IPS-18a (cell line): ENCODE measurements around the gene PYGB.
A peak's percentile ranks its signal among the peaks of the same experiment; 100 is the strongest.

ENCODE experiments used
- H3K27ac ChIP-seq: one replicate; pipeline ENCODE4 v1.5.1; 2013; ENCODE audit warnings: low read length
- H3K27me3 ChIP-seq: one replicate; pipeline ENCODE4 v1.6.1; 2013; ENCODE audit warnings: mild to moderate bottlenecking, low read length; ENCODE audit not compliant: control insufficient read depth, insufficient read depth
- H3K36me3 ChIP-seq: one replicate; pipeline ENCODE4 v1.6.1; 2013; ENCODE audit warnings: low read depth, low read length; ENCODE audit not compliant: control insufficient read depth
- H3K4me1 ChIP-seq: one replicate; pipeline ENCODE4 v1.6.1; 2013; ENCODE audit warnings: low read depth, low read length; ENCODE audit not compliant: control insufficient read depth
- H3K4me3 ChIP-seq: one replicate; pipeline ENCODE4 v1.5.1; 2013; ENCODE audit warnings: low read length
- H3K9ac ChIP-seq: one replicate; pipeline ENCODE4 v1.6.1; 2013; ENCODE audit warnings: mild to moderate bottlenecking, low read length, moderate library complexity
- H3K9me3 ChIP-seq: one replicate; pipeline ENCODE4 v1.6.1; 2013; ENCODE audit warnings: low read depth, low read length; ENCODE audit not compliant: control insufficient read depth

The PYGB gene

DNA sequence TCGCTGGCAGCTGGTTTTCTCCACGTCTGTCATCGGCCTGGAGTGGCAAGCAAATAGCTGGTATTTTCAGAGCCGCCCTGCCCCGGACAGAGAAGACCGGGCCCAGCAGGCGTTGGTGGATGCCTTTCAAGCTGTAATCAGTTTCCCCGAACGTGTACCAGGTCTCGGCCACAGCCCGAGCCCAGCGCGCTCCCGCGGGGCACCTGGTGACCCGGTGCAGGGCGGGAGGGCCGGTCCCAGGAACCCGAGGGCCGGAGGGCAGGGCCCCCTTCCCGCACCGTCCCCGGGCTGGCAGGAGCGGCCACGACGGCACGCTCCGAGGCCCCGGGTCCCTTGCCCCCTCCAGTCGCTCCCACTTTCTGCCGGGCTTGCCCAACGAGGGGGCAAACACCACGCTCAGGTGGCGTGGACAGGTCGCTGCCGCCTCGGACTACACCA, 348 bp upstream of the PYGB start:
- H3K27ac ChIP-seq: no peak overlapping the region
- no peak overlapping the region for H3K9ac ChIP-seq
- H3K9me3 ChIP-seq: no peaks in the 10 kb centered on the region
- peak overlapping the region; percentile 67 for H3K4me3 ChIP-seq
- H3K36me3 ChIP-seq: no peaks in the 10 kb centered on the region
- H3K27me3 ChIP-seq: peaks cover 14% of the 10 kb centered on the region
- H3K4me1 ChIP-seq: peaks cover 14% of the 10 kb centered on the region

DNA sequence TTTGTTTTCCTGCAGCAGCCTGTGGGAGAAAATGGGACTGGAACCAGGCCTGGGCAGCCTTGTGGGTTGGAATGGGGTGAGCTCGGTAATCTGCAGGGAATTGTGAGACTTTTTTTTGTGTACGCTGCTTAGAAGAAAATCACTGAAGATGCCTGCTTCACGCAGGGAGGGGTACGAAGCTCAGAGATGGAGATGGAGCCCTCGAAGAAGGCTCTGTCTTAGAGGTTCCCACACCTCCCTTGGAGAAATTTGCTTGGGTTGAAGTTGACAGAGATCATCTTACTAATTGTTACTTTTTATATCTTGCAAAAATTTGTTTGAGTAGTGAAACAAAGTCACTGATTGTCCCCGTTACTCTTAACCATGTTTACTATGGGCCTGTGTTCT, 894 bp downstream of the PYGB start:
- H3K27ac ChIP-seq: no peak overlapping the region
- peak overlapping the region; percentile 87 for H3K4me3 ChIP-seq
- no peaks in the 10 kb centered on the region for H3K9me3 ChIP-seq
- H3K36me3 ChIP-seq: no peaks in the 10 kb centered on the region
- peaks cover 14% of the 10 kb centered on the region for H3K27me3 ChIP-seq
- H3K4me1 ChIP-seq: peaks cover 14% of the 10 kb centered on the region
- H3K9ac ChIP-seq: peak overlapping the region; percentile 77

DNA sequence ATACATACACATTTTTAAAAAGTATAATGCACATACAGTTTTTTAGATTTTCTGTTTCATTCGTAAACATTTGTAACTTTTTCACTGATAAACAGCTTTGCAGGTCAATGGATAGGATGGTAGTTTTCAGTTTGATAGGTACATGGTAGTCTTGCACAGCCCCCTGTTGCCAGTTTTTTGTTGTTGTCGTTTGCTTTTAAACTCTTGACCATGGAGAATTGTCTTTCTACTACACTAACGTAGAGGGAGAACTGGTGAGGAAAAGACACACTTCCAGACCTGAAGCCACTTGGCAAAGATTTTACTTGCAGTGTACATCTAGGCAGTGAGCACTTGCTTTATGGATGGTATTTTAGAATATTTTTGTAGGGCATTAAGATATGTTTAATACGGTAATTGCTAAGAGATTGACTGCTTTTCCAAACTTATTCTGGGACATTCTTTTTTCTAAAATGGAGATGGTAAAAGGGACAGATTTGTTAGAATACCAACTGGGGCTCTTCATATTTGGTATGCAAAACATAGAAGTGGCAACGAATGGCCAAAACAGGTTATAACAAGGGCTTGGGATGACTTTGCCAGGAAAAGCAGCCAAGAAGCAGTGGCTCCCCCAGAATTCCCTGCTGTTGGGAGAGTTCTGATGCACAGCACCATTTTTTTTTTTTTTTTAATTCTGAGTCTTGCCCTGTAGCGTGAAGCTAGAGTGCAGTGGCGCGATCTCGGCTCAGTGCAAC, 1.5 kb downstream of the PYGB start:
- no peak overlapping the region for H3K27ac ChIP-seq
- peak overlapping the region; percentile 77 for H3K9ac ChIP-seq
- peaks cover 14% of the 10 kb centered on the region for H3K27me3 ChIP-seq
- peaks cover 14% of the 10 kb centered on the region for H3K4me1 ChIP-seq
- H3K36me3 ChIP-seq: no peaks in the 10 kb centered on the region
- no peaks in the 10 kb centered on the region for H3K9me3 ChIP-seq
- H3K4me3 ChIP-seq: peak overlapping the region; percentile 87

DNA sequence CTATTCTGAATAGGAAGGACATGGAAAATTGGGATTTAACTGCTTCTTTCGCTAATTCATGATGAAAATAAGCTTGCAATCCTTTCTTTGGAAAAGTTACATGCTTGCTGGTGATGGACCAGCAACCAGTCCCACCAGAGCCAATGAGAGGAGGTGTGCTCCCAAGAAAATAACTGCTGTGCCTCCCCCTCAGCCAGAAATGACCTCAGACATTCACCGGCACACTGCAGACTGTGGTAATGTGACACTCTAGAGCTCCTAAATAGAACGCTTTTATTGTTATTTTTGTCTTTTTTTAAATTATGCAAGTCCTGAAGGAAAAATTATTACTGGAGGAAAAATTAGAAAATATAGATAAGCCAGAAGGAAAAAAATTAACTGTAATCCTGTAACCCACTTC, 2.6 kb downstream of the PYGB start:
- Histone ChIP-seq H3K27ac (no peak overlapping the region), H3K27me3 (peaks cover 14% of the 10 kb centered on the region), H3K9ac (no peak overlapping the region), H3K36me3 (no peaks in the 10 kb centered on the region), H3K9me3 (no peaks in the 10 kb centered on the region), H3K4me1 (peaks cover 14% of the 10 kb centered on the region), H3K4me3 (no peak overlapping the region)

DNA sequence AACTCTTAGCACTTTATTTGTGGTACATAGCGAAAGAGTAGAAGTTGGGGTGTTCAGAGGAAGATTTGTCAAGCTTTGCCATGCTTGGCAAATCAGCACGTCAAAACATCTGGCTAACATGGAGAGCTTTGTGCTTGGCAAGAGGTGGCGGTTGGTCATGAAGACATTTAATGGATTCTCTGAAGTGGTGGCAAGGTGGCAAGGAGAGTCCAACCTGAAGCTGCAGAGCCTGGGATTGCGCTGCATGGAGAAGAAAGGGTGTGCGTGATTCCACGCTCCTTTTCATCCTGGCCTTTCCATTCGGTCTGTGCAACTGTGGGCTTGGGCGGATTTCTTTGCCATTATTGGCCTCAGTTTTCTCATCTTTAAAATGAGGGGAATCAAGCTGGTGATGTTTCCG, 3.1 kb downstream of the PYGB start:
- Histone ChIP-seq H3K9me3 (no peaks in the 10 kb centered on the region), H3K27me3 (peaks cover 12% of the 10 kb centered on the region), H3K4me1 (peaks cover 14% of the 10 kb centered on the region), H3K36me3 (no peaks in the 10 kb centered on the region), H3K4me3 (no peak overlapping the region), H3K9ac (no peak overlapping the region), H3K27ac (no peak overlapping the region)

DNA sequence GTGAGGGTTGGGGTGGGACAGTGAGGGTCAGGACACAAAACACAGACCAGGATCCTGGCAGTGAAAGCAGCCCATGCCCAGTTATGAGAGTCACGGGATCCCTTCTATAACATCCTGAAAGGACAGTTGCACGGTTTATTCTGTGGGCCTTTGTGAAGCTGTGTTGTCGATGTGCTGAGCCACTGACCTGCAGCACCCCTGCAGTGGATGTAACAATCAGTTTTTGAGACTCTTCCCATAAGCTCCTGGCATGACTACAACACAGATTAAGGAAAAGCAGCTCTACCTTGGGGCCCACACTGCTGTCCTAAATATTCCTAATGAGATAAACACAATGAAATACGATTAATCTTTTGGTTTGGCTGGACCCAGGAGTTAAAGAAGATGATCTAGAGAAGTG, 3.7 kb downstream of the PYGB start:
- H3K36me3 ChIP-seq: no peaks in the 10 kb centered on the region
- peaks cover 14% of the 10 kb centered on the region for H3K4me1 ChIP-seq
- no peak overlapping the region for H3K4me3 ChIP-seq
- no peaks in the 10 kb centered on the region for H3K9me3 ChIP-seq
- H3K9ac ChIP-seq: no peak overlapping the region
- peaks cover 7% of the 10 kb centered on the region for H3K27me3 ChIP-seq
- H3K27ac ChIP-seq: no peak overlapping the region

DNA sequence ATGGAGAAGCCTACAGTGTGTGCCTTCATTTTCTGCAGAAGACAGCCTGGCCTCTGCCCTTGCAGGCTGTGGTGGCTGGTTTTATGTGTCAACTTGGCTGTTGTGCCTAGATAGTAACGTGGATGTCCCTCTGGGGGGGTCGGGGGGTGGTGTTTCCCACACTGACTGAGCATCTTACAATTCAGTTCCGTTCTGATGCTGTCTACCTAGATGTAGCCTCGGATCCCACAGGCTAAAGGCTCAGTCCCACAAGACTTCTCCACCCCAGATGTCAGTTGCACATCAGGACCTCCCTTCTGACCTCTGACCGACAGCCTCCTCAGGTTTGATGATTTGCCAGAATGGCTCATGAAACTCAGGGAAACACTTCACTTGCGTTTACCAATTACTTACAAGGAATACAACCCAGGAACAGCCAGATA, 4.4 kb downstream of the PYGB start:
- Histone ChIP-seq H3K9me3 (no peaks in the 10 kb centered on the region), H3K4me3 (no peak overlapping the region), H3K27ac (no peak overlapping the region), H3K36me3 (no peaks in the 10 kb centered on the region), H3K27me3 (no peaks in the 10 kb centered on the region), H3K4me1 (peaks cover 11% of the 10 kb centered on the region), H3K9ac (no peak overlapping the region)

DNA sequence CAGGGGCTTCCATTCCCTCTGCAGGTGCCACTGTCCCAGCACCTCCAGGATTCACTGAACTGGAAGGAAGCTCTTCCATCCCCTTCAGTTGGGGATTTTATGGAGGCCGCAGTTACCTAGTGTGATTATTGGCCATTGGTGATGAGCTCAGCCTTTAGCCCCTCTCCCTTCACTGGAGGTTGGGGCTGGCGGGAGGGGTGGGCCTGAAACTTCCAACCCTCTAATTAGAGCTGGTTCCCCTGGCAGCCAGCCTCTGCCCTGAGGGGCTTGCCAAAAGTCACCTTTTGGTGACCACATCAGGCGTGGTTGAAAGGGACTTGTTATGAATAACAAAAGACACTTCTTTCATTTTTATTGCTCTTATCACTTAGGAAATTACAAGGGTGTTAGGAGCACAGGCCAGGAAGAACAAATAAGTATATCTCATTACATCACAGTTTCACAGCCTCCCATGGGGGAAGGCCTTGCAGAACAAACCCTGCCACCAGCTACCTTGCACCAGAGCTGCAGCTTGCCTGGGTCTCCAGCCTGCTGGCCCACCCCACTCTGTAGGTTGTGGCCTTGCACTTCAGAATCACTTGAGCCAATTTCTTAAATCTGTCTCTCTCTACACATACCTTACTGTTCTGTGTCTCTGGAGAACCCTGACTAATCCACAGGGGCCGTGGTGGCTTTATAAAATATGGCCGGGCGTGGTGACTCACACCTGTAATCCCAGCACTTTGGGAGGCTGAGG, 5.0 kb downstream of the PYGB start:
- H3K36me3 ChIP-seq: no peaks in the 10 kb centered on the region
- no peak overlapping the region for H3K4me3 ChIP-seq
- no peak overlapping the region for H3K9ac ChIP-seq
- no peak overlapping the region for H3K27ac ChIP-seq
- no peaks in the 10 kb centered on the region for H3K9me3 ChIP-seq
- no peaks in the 10 kb centered on the region for H3K27me3 ChIP-seq
- peaks cover 11% of the 10 kb centered on the region for H3K4me1 ChIP-seq

DNA sequence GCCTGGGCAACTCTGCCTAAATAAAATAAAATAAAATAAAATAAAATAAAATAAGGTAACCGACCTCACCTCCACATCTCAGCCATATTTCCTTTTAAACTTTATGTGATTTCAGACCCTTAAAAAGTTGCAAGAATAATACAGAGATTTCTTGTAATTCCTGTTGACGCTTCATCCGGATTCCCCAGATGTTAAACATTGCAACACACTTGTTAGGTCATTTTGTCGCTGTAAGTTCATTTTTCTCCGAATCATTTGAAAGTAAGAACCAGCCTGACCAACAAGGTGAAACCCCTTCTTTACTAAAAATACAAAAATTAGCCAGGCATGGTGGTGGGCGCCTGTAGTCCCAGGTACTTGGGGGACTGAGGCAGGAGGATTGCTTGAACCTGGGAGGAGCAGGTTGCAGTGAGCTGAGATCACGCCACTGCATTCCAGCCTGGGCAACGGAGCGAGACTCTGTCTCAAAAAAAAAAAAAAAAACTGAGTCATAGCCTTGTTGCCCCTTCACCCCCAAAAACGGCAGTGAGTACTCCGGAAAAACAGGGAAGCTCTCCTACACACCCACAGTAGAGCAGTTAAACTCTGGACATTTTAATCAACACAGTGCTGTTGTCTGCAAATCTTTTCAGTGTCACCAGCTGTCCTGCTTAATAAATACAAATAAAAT, 5.9 kb downstream of the PYGB start:
- Histone ChIP-seq H3K27me3 (no peaks in the 10 kb centered on the region), H3K9me3 (no peaks in the 10 kb centered on the region), H3K4me1 (peaks cover 11% of the 10 kb centered on the region), H3K9ac (no peak overlapping the region), H3K27ac (no peak overlapping the region), H3K36me3 (no peaks in the 10 kb centered on the region), H3K4me3 (no peak overlapping the region)

DNA sequence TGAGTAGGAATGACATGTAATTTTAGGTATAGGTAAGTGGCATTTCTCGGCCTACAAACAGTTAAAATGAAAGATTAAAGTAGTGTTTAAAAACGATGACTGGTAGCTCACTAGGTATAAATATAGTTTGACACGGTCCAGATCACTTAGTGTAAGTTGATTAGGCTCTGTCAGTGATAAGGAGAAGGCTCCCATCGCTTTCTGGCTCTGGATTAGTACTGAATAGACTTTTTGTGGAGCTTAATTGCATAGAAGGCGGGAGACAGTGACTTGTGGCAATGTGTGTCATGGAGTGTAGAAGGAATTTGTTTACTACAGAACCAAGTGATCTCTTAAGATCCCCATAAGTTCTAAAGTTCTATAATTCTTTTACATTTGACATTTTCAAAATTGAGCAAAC, 6.7 kb downstream of the PYGB start:
- no peaks in the 10 kb centered on the region for H3K36me3 ChIP-seq
- H3K4me3 ChIP-seq: no peak overlapping the region
- H3K27ac ChIP-seq: no peak overlapping the region
- no peak overlapping the region for H3K9ac ChIP-seq
- no peaks in the 10 kb centered on the region for H3K27me3 ChIP-seq
- H3K9me3 ChIP-seq: no peaks in the 10 kb centered on the region
- H3K4me1 ChIP-seq: peaks cover 4% of the 10 kb centered on the region

DNA sequence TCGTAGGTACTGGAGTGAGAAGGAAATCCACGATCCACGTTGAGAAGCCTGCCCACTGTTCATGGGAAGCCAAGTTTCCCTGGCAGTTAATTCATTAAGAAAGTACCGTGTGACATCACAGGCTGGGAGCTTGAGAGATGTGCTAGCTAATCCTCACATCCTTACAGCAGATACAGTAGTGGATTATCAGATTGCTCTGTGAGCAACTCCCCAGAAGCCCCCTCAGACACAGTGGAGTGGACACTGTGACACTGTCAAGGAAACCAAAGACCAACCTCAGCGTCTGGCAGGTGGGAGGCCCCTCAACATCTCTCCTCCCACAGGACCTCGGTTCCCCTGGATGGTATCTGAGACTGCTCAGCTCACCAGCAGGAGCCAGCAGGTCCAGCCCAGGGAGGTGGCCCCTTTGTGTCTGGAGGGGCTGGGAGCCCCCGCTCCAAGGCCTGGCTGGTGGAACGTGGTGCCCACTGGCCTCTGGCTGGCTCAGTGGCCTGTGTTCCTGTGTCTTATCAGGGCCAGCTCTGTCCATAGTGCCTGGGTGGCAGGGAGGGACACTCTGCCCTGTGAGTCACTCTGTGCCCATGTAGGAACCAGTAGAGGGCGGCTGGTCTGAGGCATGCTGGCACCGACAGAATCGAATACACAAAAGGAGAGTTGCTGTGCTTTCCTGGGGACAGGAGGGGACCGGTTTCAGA, 7.2 kb downstream of the PYGB start:
- Histone ChIP-seq H3K4me3 (no peak overlapping the region), H3K27me3 (no peaks in the 10 kb centered on the region), H3K9me3 (no peaks in the 10 kb centered on the region), H3K9ac (no peak overlapping the region), H3K27ac (no peak overlapping the region), H3K4me1 (peaks cover 3% of the 10 kb centered on the region), H3K36me3 (no peaks in the 10 kb centered on the region)
